HCT116 (cell line): ENCODE measurements around the gene STK11. TPM values are rescaled to one million over a fixed set of nuclear protein-coding genes. Genes with fewer than 3 reads are reported as not detected.
A peak's percentile ranks its signal among the peaks of the same experiment; 100 is the strongest.

Source experiments
- ATAC-seq: fragments of 200-7000 bp; cut with Tn5 transposase; 2 replicates; pipeline ENCODE4 v1.9.1; 2020; ENCODE audit warnings: mild to moderate bottlenecking, moderate library complexity
- BruUV-seq: library from RNA; stranded (reverse); fragments of 400-500 nt; replicated peaks from 2 replicates; lab custom pipeline; 2021; lab: Mats Ljungman, UMichigan
- CTCF ChIA-PET: fragments of 300-600 bp; sonication (Branson Sonifier 250); formaldehyde crosslinking; loops from one replicate; lab custom pipeline; 2021; ENCODE audit warnings: antibody characterized with exemption; lab: Charles Lee
- POLR2A ChIA-PET: fragments of 300-600, 350-600 bp; sonication (Branson Sonifier 250); formaldehyde crosslinking; loops from one replicate; lab custom pipeline; 2021; ENCODE audit warnings: antibody characterized with exemption; lab: Charles Lee
- RAD21 ChIA-PET, 2 experiments: fragments of 300-600 bp; sonication (Branson Sonifier 250); formaldehyde crosslinking; loops; one replicate each; lab custom pipeline; 2023; ENCODE audit warnings: low total read pairs in 2 of 2; ENCODE audit not compliant: uncharacterized antibody in 2 of 2, unreplicated experiment in 2 of 2, low non-redundant PET in 1 of 2; lab: Charles Lee
- DNase-seq: peaks from one replicate; pipeline ENCODE4 v3.0.0-alpha.2; 2010; ENCODE audit warnings: low read depth, low spot score
- H2AFZ ChIP-seq: fragments of 200-600 bp; shearing (Covaris generic), sonication (generic); 2 replicates; pipeline ENCODE4 v1.6.1; 2017; ENCODE audit warnings: low read depth, mixed run types, mixed read lengths, antibody characterized with exemption, low read length; ENCODE audit not compliant: poor library complexity, severe bottlenecking
- H3K27ac ChIP-seq: 2 replicates; pipeline ENCODE4 v1.5.1; 2012; ENCODE audit warnings: low read depth, low read length
- H3K27me3 ChIP-seq: fragments of 200-600 bp; sonication (generic); 2 replicates; pipeline ENCODE4 v1.6.1; 2016; ENCODE audit warnings: mixed run types, low read length, mixed read lengths; ENCODE audit not compliant: insufficient read depth
- H3K36me3 ChIP-seq, 2 experiments: fragments of 200-500 bp in 1 of 2; fragments of 200-600 bp in 1 of 2; sonication (Bioruptor generic) in 1 of 2; sonication (generic) in 1 of 2; 2 replicates each; pipeline versions ENCODE4 v1.5.1 to v1.6.1; 2014 to 2016; ENCODE audit warnings: low read length in 2 of 2, inconsistent platforms in 1 of 2, mixed read lengths in 1 of 2, mixed run types in 1 of 2; ENCODE audit not compliant: insufficient read depth in 2 of 2, control insufficient read depth in 1 of 2
- H3K4me1 ChIP-seq, 2 experiments: fragments of 200-600 bp in 1 of 2; sonication (generic) in 1 of 2; 2 replicates each; pipeline versions ENCODE4 v1.5.1 to v1.6.1; 2012 to 2017; ENCODE audit warnings: low read length in 2 of 2, inconsistent platforms in 1 of 2, mild to moderate bottlenecking in 1 of 2, mixed read lengths in 1 of 2, mixed run types in 1 of 2, moderate library complexity in 1 of 2; ENCODE audit not compliant: insufficient read depth in 2 of 2, control insufficient read depth in 1 of 2
- H3K4me2 ChIP-seq: fragments of 200-600 bp; sonication (generic); 2 replicates; pipeline ENCODE4 v1.6.1; 2017; ENCODE audit warnings: mixed run types, low read length, mixed read lengths
- H3K4me3 ChIP-seq, 2 experiments: fragments of 200-600 bp in 1 of 2; sonication (generic) in 1 of 2; replicated peaks in 1 of 2; 2 replicates each; pipeline ENCODE4 v1.5.1; 2011 to 2016; ENCODE audit warnings: low read length in 2 of 2, control low read depth in 1 of 2, low read depth in 1 of 2, mild to moderate bottlenecking in 1 of 2, mixed read lengths in 1 of 2, mixed run types in 1 of 2
- H3K79me2 ChIP-seq: fragments of 200-600 bp; sonication (generic); 2 replicates; pipeline ENCODE4 v1.6.1; 2017; ENCODE audit warnings: mild to moderate bottlenecking, mixed run types, low read length, moderate library complexity, mixed read lengths; ENCODE audit not compliant: insufficient read depth
- H3K9ac ChIP-seq: fragments of 200-600 bp; sonication (generic); 2 replicates; pipeline ENCODE4 v1.6.1; 2016; ENCODE audit warnings: low read length, mixed read lengths
- H3K9me2 ChIP-seq: fragments of 200-600 bp; sonication (generic), shearing (Covaris generic); 2 replicates; pipeline ENCODE4 v1.6.1; 2017; ENCODE audit warnings: mixed run types, mild to moderate bottlenecking, moderate library complexity; ENCODE audit not compliant: insufficient read depth
- H3K9me3 ChIP-seq, 2 experiments: fragments of 200-500 bp in 1 of 2; fragments of 200-600 bp in 1 of 2; sonication (Bioruptor generic) in 1 of 2; sonication (generic) in 1 of 2; 2 replicates each; pipeline ENCODE4 v1.6.1; 2014 to 2017; ENCODE audit warnings: low read length in 2 of 2, mixed read lengths in 2 of 2, inconsistent platforms in 1 of 2, low read depth in 1 of 2, mild to moderate bottlenecking in 1 of 2, mixed run types in 1 of 2, moderate library complexity in 1 of 2; ENCODE audit not compliant: control insufficient read depth in 1 of 2, insufficient read depth in 1 of 2
- H4K20me1 ChIP-seq: fragments of 200-600 bp; sonication (generic), shearing (Covaris generic); 2 replicates; pipeline ENCODE4 v1.6.1; 2017; ENCODE audit warnings: mixed run types, mild to moderate bottlenecking, moderate library complexity; ENCODE audit not compliant: insufficient read depth
- EGR1 ChIP-seq: IDR thresholded peaks from 2 replicates; pipeline ENCODE4 v1.6.1; 2012; ENCODE audit warnings: low read depth
- ELF1 ChIP-seq: IDR thresholded peaks from 2 replicates; pipeline ENCODE4 v1.6.1; 2012; ENCODE audit warnings: low read depth, borderline replicate concordance
- MAX ChIP-seq: IDR thresholded peaks from 2 replicates; pipeline ENCODE4 v1.6.1; 2012
- POLR2A ChIP-seq: IDR thresholded peaks from 2 replicates; pipeline ENCODE4 v1.7.0; 2011; ENCODE audit warnings: borderline replicate concordance; ENCODE audit not compliant: insufficient read depth, insufficient read length; ENCODE audit errors: extremely low read depth
- POLR2AphosphoS5 ChIP-seq: IDR thresholded peaks from 2 replicates; pipeline ENCODE4 v1.6.1; 2011; ENCODE audit warnings: mild to moderate bottlenecking, low read depth, low read length, moderate library complexity
- REST ChIP-seq: IDR thresholded peaks from 2 replicates; pipeline ENCODE4 v1.6.1; 2012; ENCODE audit warnings: low read depth
- YY1 ChIP-seq: IDR thresholded peaks from 2 replicates; pipeline ENCODE4 v1.6.1; 2011; ENCODE audit warnings: low read length, low read depth, moderate library complexity, mild to moderate bottlenecking; ENCODE audit not compliant: insufficient replicate concordance; ENCODE audit errors: extremely low read depth
- intact Hi-C: fragments of 100-400 bp; cut with micrococcal nuclease; formaldehyde crosslinking; loops from 2 replicates; pipeline ENCODE4 v1.10.0; 2022
- total RNA-seq: library from RNA; stranded (reverse); gene quantifications from one replicate; pipeline ENCODE4 v1.2.1, GENCODE V29; 2021; ENCODE audit not compliant: unreplicated experiment

Gene STK11
- total RNA-seq, 1 experiment from 2014 or later = 86.9 TPM

- Histone ChIP-seq H4K20me1 (no peaks in the 10 kb centered on the region), H3K79me2 (peaks cover 49% of the 10 kb centered on the region), H3K9me2 (no peaks in the 10 kb centered on the region), H3K9me3 (no peaks in the 10 kb centered on the region), H3K27me3 (no peaks in the 10 kb centered on the region), H3K4me1 (peaks cover 64 to 86% of the 10 kb centered on the region in 2 experiments), H2AFZ (no peak within 1 kb of the TSS), H3K27ac (peak within 1 kb of the TSS; percentile 92), H3K4me3 (peak within 1 kb of the TSS; percentile 95 to 98), H3K36me3 (peaks cover 0 to 7% of the 10 kb centered on the region in 2 experiments; a peak in 1 of 4 replicates), H3K4me2 (peak within 1 kb of the TSS; percentile 96), H3K9ac (peak within 1 kb of the TSS; percentile 99)
- intact Hi-C loops = no loop called here
- ATAC-seq = peak; percentile 65
- peak; percentile 86 for TF ChIP-seq POLR2AphosphoS5
- no peak; the same call in 1 of the 2 replicates for TF ChIP-seq ELF1
- TF ChIP-seq MAX = peak; percentile 75; the same call in 1 of the 2 replicates
- no peak for TF ChIP-seq REST
- TF ChIP-seq YY1 = peak; percentile 97
- TF ChIP-seq EGR1 = peak; percentile 88; the same call in 1 of the 2 replicates
- peak; percentile 71 for TF ChIP-seq POLR2A
- DNase-seq = peak; percentile 72
- RAD21 ChIA-PET = no interaction called here
- POLR2A ChIA-PET = no interaction called here
- CTCF ChIA-PET = interaction anchor here (0.5 kb wide), 1 partner anchor 404 kb away, joined by 4 read pairs; no protein-coding TSS in a partner anchor
- BruUV-seq = no TSS peak
Observed at GRCh38 chr19:1173845-1174809, 31.5 kb upstream of the STK11 start, which contains the start of gene SBNO2. TSS of gene SBNO2 (minus strand) at chr19:1174268. CDS start at chr19:1154276, 19,992 bp downstream.
